Chondrocyte (in vitro differentiated cells): Measurements from ENCODE around the gene PIK3AP1. TPM values are rescaled to one million over a fixed set of nuclear protein-coding genes. Genes with fewer than 3 reads are reported as not detected.
"Not testable (repeated sequence)": the region's sequence is repeated elsewhere in the genome, so short reads cannot be mapped to it uniquely, and the experiment has no call there.

ENCODE experiments used
- DNase-seq: peaks from one replicate; pipeline ENCODE4 v3.0.0; 2021; ENCODE audit warnings: mixed read lengths, low spot score
- H3K27ac Mint-ChIP-seq: one replicate; pipeline ENCODE4 v1.8.0; 2021; ENCODE audit warnings: mild to moderate bottlenecking, moderate library complexity, mixed read lengths; ENCODE audit not compliant: unreplicated experiment
- H3K27me3 Mint-ChIP-seq: 2 replicates; pipeline ENCODE4 v1.8.0; 2021; ENCODE audit warnings: low read depth, mixed read lengths
- H3K36me3 Mint-ChIP-seq: 2 replicates; pipeline ENCODE4 v1.8.0; 2021; ENCODE audit warnings: low read depth, mixed read lengths
- H3K4me1 Mint-ChIP-seq: 2 replicates; pipeline ENCODE4 v1.8.0; 2021; ENCODE audit warnings: low read depth, mild to moderate bottlenecking, mixed read lengths
- H3K4me3 Mint-ChIP-seq: one replicate; pipeline ENCODE4 v1.8.0; 2021; ENCODE audit warnings: mild to moderate bottlenecking, moderate library complexity, mixed read lengths; ENCODE audit not compliant: unreplicated experiment
- H3K9me3 Mint-ChIP-seq: 2 replicates; pipeline ENCODE4 v1.8.0; 2021; ENCODE audit warnings: low read depth, mixed read lengths
- total RNA-seq: library from RNA; stranded (reverse); gene quantifications from 3 replicates; pipeline ENCODE4 v1.2.1, GENCODE V29; 2021
- TF ChIP-seq, protein P1 (sequence below): fragments of 200-600 bp; sonication (generic); IDR thresholded peaks from 2 replicates; pipeline ENCODE4 v1.5.0; 2021; ENCODE audit warnings: antibody characterized with exemption, mild to moderate bottlenecking, moderate library complexity

PIK3AP1 gene
- total RNA-seq, 1 donor from 2014 or later = 9.9 TPM

DNA sequence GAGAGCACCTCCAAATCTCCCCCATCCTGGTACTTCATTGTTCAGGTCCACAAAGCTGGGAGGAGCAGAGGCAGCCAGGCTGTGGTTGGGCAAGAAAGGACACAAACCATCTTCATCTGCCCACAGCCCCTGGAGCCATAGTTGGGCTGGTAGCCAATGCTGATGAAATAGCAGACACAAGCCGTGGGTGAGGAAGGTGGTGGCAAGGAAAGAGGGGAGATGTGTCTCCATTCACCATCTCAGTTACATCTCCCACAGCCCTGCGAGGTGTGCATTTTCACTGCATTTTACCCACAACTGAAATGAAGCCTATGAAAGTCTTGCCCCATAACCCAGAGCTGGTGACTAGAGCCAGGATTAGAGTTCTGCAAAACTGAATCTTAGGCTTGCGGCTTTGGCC, 35.0 kb downstream of the PIK3AP1 start:
- H3K4me3 Mint-ChIP-seq = no peak overlapping the region
- no peaks in the 10 kb centered on the region for H3K36me3 Mint-ChIP-seq
- DNase-seq = no peak
- no peak overlapping the region for H3K27ac Mint-ChIP-seq
- peaks cover 25% of the 10 kb centered on the region for H3K4me1 Mint-ChIP-seq
- TF ChIP-seq, protein P1, sequence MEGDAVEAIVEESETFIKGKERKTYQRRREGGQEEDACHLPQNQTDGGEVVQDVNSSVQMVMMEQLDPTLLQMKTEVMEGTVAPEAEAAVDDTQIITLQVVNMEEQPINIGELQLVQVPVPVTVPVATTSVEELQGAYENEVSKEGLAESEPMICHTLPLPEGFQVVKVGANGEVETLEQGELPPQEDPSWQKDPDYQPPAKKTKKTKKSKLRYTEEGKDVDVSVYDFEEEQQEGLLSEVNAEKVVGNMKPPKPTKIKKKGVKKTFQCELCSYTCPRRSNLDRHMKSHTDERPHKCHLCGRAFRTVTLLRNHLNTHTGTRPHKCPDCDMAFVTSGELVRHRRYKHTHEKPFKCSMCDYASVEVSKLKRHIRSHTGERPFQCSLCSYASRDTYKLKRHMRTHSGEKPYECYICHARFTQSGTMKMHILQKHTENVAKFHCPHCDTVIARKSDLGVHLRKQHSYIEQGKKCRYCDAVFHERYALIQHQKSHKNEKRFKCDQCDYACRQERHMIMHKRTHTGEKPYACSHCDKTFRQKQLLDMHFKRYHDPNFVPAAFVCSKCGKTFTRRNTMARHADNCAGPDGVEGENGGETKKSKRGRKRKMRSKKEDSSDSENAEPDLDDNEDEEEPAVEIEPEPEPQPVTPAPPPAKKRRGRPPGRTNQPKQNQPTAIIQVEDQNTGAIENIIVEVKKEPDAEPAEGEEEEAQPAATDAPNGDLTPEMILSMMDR = no peak
- H3K9me3 Mint-ChIP-seq = peaks cover 3% of the 10 kb centered on the region
- H3K27me3 Mint-ChIP-seq = no peaks in the 10 kb centered on the region

- DNase-seq = no peak
- H3K36me3 Mint-ChIP-seq = no peaks in the 10 kb centered on the region
- H3K4me3 Mint-ChIP-seq = no peak overlapping the region
- peaks cover 24% of the 10 kb centered on the region for H3K4me1 Mint-ChIP-seq
- H3K27ac Mint-ChIP-seq = no peak overlapping the region
- TF ChIP-seq, protein P1 = no peak
- peaks cover 3% of the 10 kb centered on the region for H3K9me3 Mint-ChIP-seq
- H3K27me3 Mint-ChIP-seq = no peaks in the 10 kb centered on the region
These were observed 35.5 kb downstream of the PIK3AP1 start for GRCh38 chr10:96684826-96685225.

DNA sequence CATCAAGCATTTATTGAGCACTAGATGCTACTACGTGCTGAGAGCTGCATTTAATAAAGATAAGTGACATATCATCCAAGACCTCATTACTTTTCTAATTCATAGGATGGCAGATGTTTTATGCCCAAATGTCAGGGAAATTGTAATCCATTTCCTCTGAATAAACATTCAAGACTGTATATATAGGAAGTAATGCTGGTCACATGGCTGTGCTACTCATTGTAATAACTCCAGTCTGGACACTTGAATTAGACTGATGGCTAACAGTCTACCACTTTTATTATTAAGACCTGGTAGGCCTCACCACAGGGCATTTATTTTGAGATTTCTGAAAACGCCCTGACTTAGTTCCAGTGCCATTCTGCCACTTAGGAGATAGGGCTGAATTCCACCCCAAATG, 36.6 kb downstream of the PIK3AP1 start:
- no peak for DNase-seq
- H3K4me3 Mint-ChIP-seq = no peak overlapping the region
- no peaks in the 10 kb centered on the region for H3K27me3 Mint-ChIP-seq
- peaks cover 20% of the 10 kb centered on the region for H3K4me1 Mint-ChIP-seq
- TF ChIP-seq, protein P1 = no peak
- H3K27ac Mint-ChIP-seq = no peak overlapping the region
- H3K9me3 Mint-ChIP-seq = peaks cover 3% of the 10 kb centered on the region
- no peaks in the 10 kb centered on the region for H3K36me3 Mint-ChIP-seq

GRCh38 chr10:96683065-96683464, 37.2 kb downstream of the PIK3AP1 start:
- Mint-ChIP-seq H3K4me3 (no peak overlapping the region), H3K4me1 (peaks cover 20% of the 10 kb centered on the region), H3K9me3 (peaks cover 3% of the 10 kb centered on the region), H3K27me3 (no peaks in the 10 kb centered on the region), H3K36me3 (no peaks in the 10 kb centered on the region), H3K27ac (no peak overlapping the region)
- TF ChIP-seq, protein P1 = no peak
- DNase-seq = no peak

- Mint-ChIP-seq H3K27ac (no peak overlapping the region), H3K36me3 (no peaks in the 10 kb centered on the region)
- TF ChIP-seq, protein P1 = no peak
These were observed 38.8 kb downstream of the PIK3AP1 start for GRCh38 chr10:96681524-96681923.

DNA sequence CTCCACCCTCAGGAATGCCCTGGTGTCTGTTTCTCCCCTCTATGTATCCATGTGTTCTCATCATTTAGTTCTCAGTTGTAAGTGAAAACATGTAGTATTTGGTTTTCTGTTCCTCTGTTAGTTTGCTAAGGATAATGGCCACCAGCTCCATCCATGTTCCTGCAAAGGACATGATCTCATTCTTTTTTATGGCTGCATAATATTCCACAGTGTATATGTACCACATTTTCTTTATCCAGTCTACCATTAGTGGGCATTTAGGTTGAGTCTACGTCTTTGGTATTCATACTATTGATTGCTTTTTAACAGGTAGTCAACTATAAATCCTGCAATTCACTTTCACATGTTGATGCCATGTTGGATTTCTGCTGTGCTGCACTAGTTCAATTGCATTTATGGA, 39.9 kb downstream of the PIK3AP1 start:
- H3K27ac Mint-ChIP-seq, H3K27me3 Mint-ChIP-seq, H3K9me3 Mint-ChIP-seq, DNase-seq, H3K36me3 Mint-ChIP-seq, H3K4me3 Mint-ChIP-seq: not testable (repeated sequence)
- peaks cover 16% of the 10 kb centered on the region for H3K4me1 Mint-ChIP-seq

More at GRCh38 chr10:96681524-96681923, 38.8 kb downstream of the PIK3AP1 start:
- Mint-ChIP-seq H3K4me1 (peaks cover 20% of the 10 kb centered on the region), H3K27me3 (no peaks in the 10 kb centered on the region), H3K9me3 (peaks cover 3% of the 10 kb centered on the region), H3K4me3 (no peak overlapping the region)
- DNase-seq = no peak
